Left lung (tissue), 10 donors: ENCODE data around the gene BARX1. TPM values are rescaled to one million over a fixed set of nuclear protein-coding genes. Genes with fewer than 3 reads are reported as not detected.
"Not testable (repeated sequence)": the region's sequence is repeated elsewhere in the genome, so short reads cannot be mapped to it uniquely, and the experiment has no call there.

Source experiments
- ATAC-seq: fragments of 200-7000 bp; cut with Tn5 transposase; one replicate; pipeline ENCODE4 v1.9.1; 2020; ENCODE audit warnings: moderate library complexity
- DNase-seq, 4 donors: peaks; one replicate each; pipeline ENCODE4 v3.0.0-alpha.2; 2013 to 2020
- H3K27ac ChIP-seq, 2 donors: fragments of 200-600 bp; sonication (generic) in 1 of 2; one replicate each; pipeline versions ENCODE4 v1.5.0 to v1.8.0; 2020 to 2021
- H3K27me3 ChIP-seq, 2 donors: fragments of 200-600 bp; sonication (generic) in 1 of 2; one replicate each; pipeline versions ENCODE4 v1.5.0 to v1.8.0; 2020 to 2021
- H3K36me3 ChIP-seq, 2 donors: fragments of 200-600 bp; sonication (generic) in 1 of 2; one replicate each; pipeline versions ENCODE4 v1.5.0 to v1.8.0; 2020 to 2021
- H3K4me1 ChIP-seq, 2 donors: fragments of 200-600 bp; one replicate each; pipeline ENCODE4 v1.8.0; 2021
- H3K4me3 ChIP-seq, 2 donors: fragments of 200-600 bp; sonication (generic) in 1 of 2; one replicate each; pipeline versions ENCODE4 v1.5.0 to v1.8.0; 2020 to 2021; ENCODE audit warnings: mild to moderate bottlenecking in 1 of 2
- H3K9me3 ChIP-seq, 2 donors: fragments of 200-600 bp; sonication (generic) in 1 of 2; one replicate each; pipeline versions ENCODE4 v1.5.0 to v1.8.0; 2020 to 2021
- CTCF ChIP-seq, 2 donors: fragments of 200-600 bp; sonication (generic) in 1 of 2; IDR thresholded peaks; one replicate each; pipeline versions ENCODE4 v1.5.0 to v1.8.0; 2021; ENCODE audit warnings: antibody characterized with exemption in 2 of 2
- intact Hi-C, 2 donors: fragments of 100-400 bp; cut with DNase I; formaldehyde crosslinking; loops; one replicate each; pipeline versions ENCODE4 v1.11.2 to v1.14.2; 2022
- polyA plus RNA-seq, 6 donors: library from polyadenylated mRNA; unstranded; fragments of 120-200 nt; gene quantifications; one replicate each; pipeline ENCODE4 v1.2.1, GENCODE V29; 2013; ENCODE audit not compliant: insufficient read length in 6 of 6
- total RNA-seq, 2 donors: library from RNA; stranded (reverse); fragmentation: NEBNext Ultra II Directional; extraction: Animal tissue kit (Norgen Biotek cat#: 25700); gene quantifications; one replicate each; pipeline ENCODE4 v1.2.1, GENCODE V29; 2021
- donor health status: DM: no; HTN: yes; CAD: no.
- donor health status: DM: no; HTN: no; CAD: no.

Gene BARX1
- total and polyA plus RNA-seq, 8 donors = not detected

GRCh38 chr9:93963969-93964368, 8.8 kb upstream of the BARX1 start:
- H3K36me3 ChIP-seq = no peaks in the 10 kb centered on the region
- TF ChIP-seq CTCF (IDR thresholded peaks at IDR 0.05) = no peak
- H3K4me3 ChIP-seq = no peak overlapping the region
- ATAC-seq (no peak), DNase-seq (no peak)
- intact Hi-C loops = loop anchor here in 1 of 2 donors (5.0 kb wide), 1 partner anchor 282 kb away; no protein-coding TSS in a partner anchor
- H3K4me1 ChIP-seq = peaks cover 14 to 30% of the 10 kb centered on the region in 2 donors
- no peaks in the 10 kb centered on the region for H3K9me3 ChIP-seq
- H3K27me3 ChIP-seq = peaks cover 25 to 84% of the 10 kb centered on the region in 2 donors
- H3K27ac ChIP-seq = no peak overlapping the region

- not testable (repeated sequence) for DNase-seq, H3K27ac ChIP-seq, H3K9me3 ChIP-seq, H3K4me3 ChIP-seq, ATAC-seq, H3K36me3 ChIP-seq
- intact Hi-C loops = loop anchor here in 1 of 2 donors (5.0 kb wide), 1 partner anchor 281 kb away; no protein-coding TSS in a partner anchor
- Histone ChIP-seq H3K27me3 (peaks cover 30 to 84% of the 10 kb centered on the region in 2 donors), H3K4me1 (peaks cover 19 to 35% of the 10 kb centered on the region in 2 donors)
Measured at GRCh38 chr9:93963489-93963888, 8.3 kb upstream of the BARX1 start.

GRCh38 chr9:93962561-93963440, 7.6 kb upstream of the BARX1 start:
- peaks cover 36 to 88% of the 10 kb centered on the region in 2 donors for H3K27me3 ChIP-seq
- H3K4me1 ChIP-seq = peaks cover 22 to 39% of the 10 kb centered on the region in 2 donors
- intact Hi-C loops = loop anchor here in 1 of 2 donors (5.0 kb wide), 1 partner anchor 280 kb away; no protein-coding TSS in a partner anchor
- no peaks in the 10 kb centered on the region for H3K36me3 ChIP-seq
- no peak overlapping the region for H3K4me3 ChIP-seq
- TF ChIP-seq CTCF (IDR thresholded peaks at IDR 0.05) = peak; percentile 74 to 87
- ATAC-seq (peak; percentile 93), DNase-seq (peak; percentile 80 to 92 (median 86))
- no peaks in the 10 kb centered on the region for H3K9me3 ChIP-seq
- no peak overlapping the region for H3K27ac ChIP-seq

GRCh38 chr9:93962017-93962416, 6.9 kb upstream of the BARX1 start:
- no peak for ATAC-seq

More at GRCh38 chr9:93962017-93962416, 6.9 kb upstream of the BARX1 start:
- DNase-seq = no peak
- Histone ChIP-seq H3K27ac (no peak overlapping the region), H3K9me3 (no peaks in the 10 kb centered on the region), H3K4me3 (no peak overlapping the region), H3K36me3 (no peaks in the 10 kb centered on the region), H3K4me1 (peaks cover 22 to 39% of the 10 kb centered on the region in 2 donors), H3K27me3 (peaks cover 42 to 90% of the 10 kb centered on the region in 2 donors)
- intact Hi-C loops = loop anchor here in 1 of 2 donors (5.0 kb wide), 1 partner anchor 280 kb away; no protein-coding TSS in a partner anchor
- TF ChIP-seq CTCF (IDR thresholded peaks at IDR 0.05) = no peak
